ENCODE results near the gene AGPAT3.
"Not testable (repeated sequence)": the region's sequence is repeated elsewhere in the genome, so short reads cannot be mapped to it uniquely, and the experiment has no call there.

AGPAT3 gene

DNA sequence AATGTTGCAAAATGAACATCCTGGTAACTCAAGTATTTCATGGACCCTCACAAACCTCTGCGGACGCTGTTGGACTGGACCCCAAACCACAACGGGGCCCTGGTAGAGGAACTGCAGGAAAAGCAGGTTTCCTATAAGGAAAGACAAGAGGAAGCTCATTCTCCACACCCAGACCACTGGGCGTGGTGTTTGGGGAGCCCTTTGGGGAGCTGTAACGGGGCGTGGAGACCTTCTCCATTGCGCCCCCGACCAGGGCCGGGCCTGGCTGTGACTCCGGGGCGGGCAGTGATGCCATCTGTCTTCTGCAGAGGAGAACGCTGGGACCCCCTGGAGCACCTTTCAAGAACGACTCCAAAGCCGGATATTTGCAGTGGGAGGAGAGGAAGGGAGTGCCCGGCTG, 30.0 kb upstream of the AGPAT3 start:
- peak; percentile 48 for DNase-seq

DNA sequence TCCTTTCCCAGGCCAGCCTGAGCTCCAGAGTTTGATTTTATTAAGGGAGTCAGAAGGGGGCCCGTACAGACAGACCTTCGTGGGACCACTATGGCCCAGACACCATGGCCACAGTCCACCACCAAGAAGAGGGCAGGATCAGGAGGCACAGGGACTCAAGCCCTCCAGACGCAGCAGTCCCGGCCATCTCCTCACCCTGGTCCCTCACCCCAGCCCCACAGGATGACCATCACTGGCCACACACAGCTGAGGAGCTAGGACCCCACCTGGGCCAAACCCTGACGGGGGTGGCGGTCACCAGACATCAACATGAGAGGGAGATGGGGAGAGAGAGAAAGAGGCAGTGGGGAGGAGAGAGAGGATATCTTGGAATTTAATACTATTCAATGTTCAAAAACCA, 29.2 kb upstream of the AGPAT3 start:
- DNase-seq = no peak

DNA sequence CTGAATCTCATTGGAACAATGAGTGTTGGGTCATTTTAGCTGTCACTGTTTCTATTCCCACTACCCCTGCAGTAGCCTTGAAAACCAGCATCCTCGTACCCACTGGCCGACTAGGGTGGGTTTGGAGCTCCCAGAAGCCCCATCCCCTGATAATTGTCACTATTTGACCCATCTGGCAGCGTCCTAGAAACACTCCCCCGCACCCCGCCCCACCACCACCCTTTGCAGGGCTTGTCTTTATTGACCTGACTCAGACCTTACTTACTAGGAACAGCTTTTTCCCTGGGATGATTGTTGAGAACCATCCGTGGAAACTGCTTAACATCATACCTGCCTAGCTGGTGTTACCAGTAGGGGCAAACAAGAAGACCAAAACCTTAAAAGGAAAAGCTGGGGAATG, 28.4 kb upstream of the AGPAT3 start:
- no peak for DNase-seq

DNA sequence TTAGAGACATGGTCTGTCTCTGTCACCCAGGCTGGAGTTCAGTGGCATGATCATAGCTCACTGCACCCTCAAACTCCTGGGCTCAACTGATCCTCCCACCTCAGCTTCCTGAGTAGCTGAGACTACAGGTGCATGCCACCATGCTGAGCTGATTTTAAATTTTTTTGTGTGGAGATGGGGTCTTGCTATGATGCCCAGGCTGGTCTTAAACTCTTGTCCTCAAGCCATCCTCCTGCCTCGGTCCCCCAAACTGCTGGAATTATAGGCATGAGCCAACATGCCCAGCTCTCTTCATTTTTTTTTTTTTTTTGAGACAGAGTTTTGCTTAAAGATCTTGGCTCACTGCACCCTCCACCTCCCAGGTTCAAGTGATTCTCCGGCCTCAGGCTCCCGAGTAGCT, 24.8 kb upstream of the AGPAT3 start:
- DNase-seq = no peak

DNA sequence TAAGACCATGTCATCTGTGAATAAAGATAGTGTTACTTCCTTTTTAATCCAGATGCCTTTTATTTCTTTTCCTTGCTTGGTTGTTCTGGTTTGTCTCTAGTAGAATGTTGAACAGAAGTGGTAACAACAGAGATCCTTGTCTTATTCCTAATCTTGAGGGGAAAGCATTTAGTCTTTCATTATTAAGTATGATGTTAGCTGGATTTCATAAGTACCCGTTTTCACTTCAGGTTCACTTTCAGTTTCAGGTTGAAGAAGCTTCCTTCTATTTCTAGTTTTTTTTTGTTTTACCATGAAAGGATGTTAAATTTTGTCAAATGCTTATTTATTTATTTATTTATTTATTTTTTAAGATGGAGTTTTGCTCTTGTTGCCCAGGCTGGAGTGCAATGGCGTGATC, 22.3 kb upstream of the AGPAT3 start:
- DNase-seq = no peak

DNA sequence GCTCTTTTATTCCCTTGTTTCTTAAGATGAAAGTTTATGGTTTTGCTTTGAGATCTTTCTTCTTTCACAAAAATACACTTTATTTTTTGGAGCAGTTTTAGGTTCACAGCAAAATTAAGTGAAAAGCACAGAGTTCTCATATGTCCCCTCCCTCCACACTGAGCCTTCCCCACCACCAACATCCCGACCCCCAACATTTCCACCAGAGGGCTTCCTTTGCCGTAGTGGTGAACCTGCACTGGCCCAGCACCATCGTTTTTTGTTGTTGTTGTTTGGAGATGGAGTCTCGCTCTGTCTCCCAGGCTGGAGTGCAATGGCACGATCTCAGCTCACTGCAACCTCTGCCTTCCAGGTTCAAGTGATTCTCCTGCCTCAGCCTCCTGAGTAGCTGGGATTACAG, 20.1 kb upstream of the AGPAT3 start:
- DNase-seq = not testable (repeated sequence)

DNA sequence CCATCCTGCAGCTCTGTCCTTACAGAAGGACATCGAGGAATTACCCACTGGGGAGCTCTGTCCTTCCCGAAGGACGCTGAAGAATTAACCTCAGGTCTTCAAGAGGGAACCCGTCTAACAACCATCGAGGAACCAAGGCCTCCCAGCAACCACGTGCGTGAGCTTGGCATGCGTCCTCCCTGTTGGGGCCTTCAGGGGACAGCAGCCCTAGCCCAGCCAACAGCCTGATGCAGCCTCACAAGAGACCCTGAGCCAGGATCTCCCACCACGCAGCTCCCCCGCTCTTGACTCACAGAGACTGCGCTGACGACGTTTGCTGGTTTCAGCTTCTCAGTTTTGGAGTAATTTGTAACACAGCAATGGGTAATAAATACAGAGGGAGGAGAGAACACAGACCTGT, 19.6 kb upstream of the AGPAT3 start:
- DNase-seq = no peak

DNA sequence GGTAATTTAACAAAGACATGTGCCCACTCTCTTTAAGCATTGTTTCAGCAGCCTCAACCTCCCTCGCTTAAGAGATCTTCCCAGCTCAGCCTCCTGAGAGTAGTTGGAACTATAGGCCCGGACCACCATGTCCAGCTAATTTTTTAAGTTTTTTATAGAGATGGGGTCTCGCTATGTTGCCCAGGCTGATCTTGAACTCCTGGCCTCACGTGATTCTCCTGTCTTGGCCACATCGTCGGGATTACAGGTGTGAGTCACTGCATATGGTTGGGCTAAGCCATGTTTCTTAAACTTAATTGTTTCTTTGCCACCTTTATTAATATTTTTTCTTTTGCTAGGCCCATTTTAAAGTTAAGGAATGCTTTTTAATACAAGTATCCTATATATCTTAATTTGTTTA, 18.6 kb upstream of the AGPAT3 start:
- DNase-seq = no peak

DNA sequence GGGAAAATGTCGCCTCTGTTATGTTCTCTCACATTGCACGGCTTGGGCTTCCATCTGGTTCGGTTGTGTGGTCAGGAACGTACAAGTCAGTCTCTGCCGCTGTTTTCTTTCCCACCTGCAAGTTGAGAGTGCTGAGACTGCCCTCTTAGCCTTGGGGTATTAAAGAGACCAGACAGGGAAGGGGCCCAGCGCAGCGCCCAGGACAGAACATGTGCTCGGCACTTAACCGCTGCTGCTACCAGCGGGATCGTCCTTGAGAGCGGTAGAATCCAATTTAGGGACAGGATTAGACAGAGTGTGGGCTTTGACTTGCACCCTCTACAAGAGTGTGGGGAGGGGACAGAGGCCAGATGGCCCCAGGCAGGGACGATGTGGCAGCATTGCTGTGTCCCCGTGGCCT, 17.7 kb upstream of the AGPAT3 start:
- no peak for DNase-seq

DNA sequence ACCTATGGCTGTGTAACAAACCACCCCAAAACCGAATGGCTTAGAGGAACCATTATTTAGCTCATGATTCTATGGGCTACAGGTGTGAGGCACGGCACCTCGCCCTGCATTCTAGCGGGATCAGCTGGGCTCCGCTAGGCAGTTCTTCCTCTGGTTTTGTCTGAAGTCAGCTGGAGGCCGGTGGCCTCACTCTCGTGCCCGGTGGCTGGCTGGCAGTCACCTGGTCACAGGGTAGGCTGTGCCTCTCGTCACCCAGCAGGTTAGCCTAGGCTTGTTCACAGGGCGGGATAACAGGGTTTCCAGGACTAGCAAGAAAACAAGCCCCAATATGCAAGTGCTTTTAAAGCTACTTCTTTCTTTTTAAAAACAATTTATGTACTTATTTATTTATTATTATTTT, 16.3 kb upstream of the AGPAT3 start:
- DNase-seq = no peak

DNA sequence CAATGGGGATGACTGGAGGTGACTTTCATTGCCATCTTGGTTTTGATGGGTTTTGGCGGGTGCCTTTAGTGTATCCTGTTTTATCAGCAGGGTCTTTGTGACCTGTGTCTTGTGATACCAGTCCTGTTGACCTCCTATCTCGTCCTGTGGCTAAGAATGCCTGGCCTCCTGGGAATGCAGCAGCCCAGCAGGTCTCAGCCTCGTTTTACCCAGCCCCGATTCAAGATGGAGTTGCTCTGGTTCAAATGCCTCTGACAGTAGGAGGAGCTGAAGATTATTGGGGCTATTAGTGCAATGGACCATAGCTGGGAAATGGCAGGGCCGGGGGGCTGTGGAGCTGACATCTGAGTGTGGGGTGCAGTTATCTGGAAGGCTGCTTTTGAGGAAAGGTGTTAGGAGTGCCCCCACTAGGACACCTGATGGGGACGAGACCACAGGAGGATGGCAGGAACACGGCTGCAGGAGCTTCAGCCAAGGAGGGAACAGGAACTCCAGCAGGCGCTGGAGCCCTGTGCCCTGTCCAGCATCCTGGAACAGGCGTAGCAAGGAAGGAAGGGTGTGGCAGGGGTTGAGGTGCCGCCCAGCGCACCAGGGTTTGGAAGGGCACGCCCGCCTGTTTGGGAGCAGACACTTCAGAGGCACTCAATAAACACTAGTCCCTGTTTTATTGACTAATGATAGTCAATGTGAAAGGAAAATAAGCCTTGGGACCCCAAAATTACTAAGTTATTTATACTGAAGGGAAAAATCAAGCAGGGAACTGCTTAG, 15.3 kb upstream of the AGPAT3 start:
- no peak for DNase-seq

DNA sequence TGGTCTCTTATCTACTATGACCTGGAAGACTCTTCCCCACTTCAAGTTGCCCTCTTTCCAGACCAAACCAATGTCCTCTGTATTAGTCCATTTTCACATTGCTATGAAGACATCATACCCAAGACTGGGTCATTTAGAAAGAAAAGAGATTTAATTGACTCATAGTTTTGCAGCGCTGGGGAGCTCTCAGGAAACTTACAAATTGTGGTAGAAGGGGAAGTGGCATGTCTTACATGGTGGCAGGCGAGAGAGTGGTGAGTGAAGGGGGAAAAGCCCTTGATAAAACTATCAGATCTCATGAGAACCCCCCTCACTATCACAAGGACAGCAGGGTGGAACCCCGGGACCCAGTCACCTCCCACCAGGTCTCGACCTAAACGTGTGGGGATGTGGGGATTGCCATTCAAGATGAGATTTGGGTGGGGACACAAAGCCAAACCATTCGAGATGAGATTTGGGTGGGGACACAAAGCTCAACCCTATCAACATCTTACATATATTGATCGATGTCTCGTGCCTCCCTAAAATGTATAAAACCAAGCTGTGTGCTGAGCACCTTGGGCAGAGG, 14.2 kb upstream of the AGPAT3 start:
- no peak for DNase-seq

DNA sequence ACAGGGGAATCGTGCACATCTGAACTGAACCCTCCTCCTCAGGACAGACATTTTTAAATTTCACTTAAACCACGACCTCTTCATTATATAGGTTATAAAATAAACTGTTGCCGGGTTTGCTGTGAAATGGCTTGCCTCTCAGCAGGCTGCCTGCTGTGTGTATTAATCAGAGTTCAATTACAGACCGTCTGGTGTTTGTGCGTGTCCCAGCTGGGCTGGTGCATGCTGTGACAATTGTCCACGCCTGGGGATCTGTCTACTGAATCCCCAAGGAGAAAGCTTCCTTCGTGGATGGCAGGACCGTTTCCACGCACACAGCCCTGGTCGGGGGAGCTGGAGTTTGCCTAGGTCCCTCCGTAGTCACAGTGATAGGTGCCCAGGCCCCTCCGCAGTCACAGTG, 13.4 kb upstream of the AGPAT3 start:
- no peak for DNase-seq

DNA sequence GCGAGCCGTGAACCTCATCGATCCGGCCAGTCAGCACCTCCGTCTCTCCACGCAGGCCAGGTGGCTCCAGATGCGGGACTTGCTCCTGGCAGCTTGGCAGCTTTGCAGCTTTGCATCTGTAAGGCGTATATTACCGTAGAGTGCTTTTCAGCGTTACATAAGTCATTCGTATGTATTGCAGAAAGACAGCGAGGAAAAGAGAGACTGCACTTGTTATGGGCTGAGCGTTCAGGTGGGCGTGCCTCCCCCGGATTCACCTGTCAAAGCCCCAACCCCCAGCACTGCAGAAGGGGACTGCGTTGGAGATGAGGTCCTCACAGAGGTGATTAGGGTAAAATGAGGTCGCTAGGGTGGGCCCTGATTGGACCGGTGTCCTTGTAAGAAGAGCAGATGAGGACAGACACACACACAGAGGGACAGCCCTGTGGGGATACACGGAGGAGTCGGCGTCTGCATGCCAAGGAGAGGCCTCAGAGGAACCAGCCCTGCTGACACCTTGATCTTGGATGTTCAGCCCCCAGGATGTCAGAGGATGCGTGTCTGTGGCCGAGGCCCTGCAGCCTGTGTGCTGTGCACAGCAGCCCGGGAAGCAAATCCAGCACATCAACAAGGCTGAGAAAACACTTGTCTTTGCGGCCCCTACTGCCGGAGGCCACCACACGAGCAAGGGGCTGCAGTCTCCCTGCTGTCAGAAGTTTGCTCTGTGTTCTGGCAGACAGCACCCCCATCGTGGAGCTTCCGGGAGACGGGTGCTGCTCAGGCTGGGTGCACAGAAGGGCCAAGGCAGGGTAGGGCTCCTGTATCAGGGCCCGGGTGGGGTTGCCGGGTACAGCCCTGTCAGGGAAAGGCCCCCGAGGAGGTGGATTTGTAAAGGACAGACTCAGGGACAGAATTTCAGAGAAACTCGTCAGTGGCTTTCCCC, 10.9 kb upstream of the AGPAT3 start:
- DNase-seq = no peak

DNA sequence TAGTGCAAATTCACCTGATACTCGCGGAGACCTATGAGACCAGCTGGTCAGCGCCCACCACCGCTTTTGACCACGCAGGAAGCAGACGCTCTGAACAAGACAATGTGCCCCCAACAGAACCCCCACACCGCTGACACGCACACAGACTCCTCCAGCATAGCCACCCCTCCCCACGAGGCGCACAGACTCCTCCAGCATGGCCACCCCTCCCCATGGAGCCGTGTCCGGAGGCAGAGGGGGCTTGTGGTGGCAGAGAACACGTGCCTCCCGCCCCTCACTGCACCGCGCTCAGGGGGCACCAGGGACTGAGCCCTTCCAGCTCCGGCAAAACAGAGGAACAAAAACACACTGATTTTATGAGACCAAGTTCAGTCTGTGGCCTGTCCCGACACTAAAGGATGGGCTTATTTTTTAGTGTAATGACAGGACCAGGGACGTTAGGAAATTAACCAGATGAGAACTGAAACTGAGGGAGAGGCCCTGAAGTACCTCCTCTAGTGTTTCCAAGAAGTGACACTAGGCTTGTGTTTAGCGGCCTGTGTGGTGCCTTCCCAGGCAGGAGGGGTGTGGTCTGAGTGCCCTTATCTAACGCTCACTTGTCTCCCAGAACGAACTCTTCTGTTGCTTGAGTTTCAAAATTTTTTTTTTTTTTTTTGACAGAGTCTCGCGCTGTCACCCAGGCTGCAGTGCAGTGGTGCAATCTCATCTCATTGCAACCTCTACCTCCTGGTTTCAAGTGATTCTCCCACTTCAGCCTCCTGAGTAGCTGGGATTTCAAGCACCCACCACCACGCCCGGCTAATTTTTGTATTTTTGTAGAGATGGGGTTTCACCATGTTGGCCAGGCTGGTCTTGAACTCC, 10.0 kb upstream of the AGPAT3 start:
- no peak for DNase-seq

DNA sequence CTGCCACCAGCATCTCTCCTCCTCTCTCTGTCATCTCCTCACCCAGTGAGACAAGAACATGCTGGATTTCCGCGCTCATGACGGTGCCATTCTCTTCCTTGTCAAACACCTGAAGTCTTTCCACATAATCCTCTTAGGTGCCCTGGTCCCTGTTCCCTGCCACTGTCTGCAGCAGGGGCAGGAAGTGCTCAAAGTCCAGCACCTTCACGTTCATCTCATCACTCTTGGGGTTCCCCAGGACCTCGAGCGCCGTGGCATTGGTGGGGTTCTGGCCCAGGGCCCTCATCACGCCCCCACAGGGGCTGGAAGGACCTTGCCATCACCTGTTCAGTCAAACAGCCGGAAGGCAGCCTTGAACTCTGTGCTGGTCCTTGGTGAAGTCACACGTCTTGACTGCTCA, 9.1 kb upstream of the AGPAT3 start:
- DNase-seq = no peak

DNA sequence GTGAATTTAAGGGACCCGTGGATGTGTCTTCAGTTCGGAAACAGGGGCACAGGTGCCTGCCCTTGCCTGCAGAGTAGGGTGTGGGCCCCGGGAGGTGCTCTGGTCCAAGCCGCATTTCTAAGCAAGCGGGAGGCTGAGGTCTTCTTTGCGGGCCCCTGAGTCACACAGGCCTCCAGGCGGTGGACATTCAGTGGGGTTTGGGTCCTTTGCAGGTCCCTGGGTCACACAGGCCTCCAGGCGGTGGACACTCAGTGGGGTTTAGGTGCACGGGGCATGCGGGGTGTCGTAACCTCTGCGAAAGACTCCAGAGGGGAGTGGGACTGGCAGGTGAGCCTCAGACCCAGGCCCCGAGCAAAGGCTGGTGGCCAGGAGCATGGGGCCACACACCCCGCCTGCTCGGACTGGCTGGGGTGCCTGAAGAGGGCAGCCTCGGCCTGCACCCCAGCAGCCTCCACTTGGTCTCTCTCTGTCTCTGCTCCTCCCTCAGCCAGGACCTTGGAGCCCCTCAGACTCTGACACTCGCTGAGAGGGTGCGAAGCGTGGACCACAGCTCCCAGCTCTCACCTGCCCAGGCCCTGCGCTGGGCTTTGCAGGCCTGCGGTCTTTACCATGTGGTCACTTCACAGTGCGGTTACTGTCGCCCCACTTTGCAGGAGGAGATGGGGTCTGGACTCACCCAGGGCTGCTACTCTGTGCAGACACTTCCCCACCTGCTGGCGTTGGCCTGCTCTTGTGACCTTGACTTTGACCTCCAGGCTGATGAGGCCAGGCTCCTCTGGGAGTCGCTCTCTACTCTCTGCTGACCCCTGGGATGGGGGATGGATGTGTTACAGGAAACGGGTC, 6.0 kb upstream of the AGPAT3 start:
- DNase-seq = no peak

DNA sequence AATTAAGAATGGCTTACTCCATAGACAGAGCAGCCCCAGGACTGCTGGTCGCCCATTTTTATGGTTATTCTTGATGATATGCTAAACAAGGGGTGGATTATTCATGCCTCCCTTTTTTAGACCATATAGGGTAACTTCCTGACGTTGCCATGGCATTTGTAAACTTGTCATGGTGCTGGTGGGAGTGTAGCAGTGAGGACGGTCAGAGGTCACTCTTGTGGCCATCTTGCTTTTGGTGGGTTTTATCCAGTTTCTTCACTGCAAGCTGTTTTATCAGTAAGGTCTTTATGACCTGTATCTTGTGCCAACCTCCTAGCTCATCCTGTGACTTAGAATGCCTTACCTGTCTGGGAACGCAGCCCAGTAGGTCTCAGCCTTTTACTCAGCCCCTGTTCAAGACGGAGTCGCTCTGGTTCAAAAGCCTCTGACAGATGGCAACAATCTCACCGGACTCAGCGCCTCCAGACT, 5.2 kb upstream of the AGPAT3 start:
- DNase-seq = no peak

DNA sequence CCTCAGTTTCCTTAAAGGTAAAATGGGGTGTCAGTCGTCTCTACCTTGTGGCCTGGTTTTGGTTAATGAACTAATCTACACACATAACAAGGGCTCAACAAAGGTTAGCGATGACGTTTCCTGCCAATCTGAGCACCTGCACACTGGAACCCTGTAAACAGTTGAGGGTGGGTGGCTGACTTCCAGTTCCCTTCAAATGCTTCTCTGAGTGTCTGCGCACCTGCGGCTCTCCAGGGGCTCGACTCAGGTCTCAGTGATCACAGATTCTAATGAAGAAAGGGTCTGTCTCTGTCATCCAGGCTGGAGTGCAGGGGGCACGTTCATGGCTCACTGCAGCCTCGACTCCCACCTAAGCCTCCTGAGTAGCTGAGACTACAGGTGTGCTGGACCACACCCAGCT, 3.3 kb upstream of the AGPAT3 start:
- DNase-seq = no peak

DNA sequence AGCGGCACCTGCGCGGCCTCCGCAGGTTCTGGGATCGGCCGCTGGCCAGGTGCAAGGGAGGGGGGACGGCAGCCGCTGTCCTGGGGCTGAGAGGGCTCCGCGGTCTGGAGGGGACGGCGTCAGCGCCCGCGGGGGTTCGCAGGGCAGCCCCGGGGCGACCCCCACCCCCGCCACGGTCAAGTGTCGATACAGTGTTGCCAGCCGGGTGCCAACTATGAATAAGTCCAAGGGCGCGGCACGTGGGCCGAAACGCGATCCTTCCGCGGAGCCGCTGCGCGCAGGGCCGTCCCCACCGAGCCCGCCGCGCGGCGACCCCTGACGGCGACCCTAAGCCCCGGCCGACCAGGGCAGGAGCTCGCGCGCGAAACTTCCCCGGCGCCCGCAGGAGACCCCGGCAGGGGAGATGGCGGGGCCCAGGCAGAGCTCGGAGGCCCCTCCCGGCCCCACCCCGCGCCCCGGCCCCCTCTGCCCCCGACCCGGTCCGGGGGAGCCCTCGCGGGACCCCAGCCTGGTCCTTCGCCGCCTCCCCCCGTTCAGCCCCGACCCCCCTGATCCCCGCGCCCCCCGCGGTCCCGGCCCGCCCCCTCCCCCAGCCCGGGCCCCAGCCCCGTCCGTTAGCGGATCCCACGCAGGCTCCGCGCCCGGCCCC, 586 bp upstream of the AGPAT3 start:
- DNase-seq = peak; percentile 45

DNA sequence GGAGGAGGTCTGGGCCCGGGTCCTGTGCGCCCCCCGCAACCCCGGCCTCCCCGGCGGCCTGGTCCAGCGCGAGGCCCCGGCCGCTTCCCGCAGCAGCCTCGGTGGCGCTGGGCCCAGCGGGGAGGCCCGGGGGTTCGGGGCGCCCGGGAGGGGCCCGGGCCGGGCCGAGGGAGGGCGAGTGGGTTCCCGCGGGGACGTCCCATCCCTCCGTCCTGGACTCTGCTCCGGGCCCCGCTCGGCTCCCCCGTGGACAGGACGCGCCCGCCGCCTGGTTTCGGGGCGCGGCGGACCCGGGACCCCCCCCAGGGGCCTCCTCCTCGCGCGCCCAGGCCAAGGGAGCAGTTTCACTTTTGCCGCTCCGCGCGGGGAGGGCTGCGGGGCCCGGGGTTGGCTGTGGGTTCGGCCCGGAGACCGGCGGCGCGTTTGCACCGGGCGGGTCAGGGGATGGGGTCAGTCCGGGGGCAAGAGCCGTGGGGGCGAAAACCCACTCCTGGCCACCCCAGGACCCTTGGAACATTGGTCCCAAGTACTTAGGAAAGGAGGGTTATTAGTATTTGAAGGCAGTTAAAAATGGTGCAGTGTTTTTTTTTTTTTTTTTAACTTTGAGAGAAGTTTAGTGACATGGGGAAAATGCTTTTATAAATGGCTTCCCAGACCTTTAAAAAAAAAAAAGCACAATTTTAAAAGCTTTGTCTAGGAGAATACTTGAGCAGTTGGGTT, 677 bp downstream of the AGPAT3 start:
- no peak for DNase-seq
